ENCODE results near the gene KBTBD3. TPM values are rescaled to one million over a fixed set of nuclear protein-coding genes. Genes with fewer than 3 reads are reported as not detected.

KBTBD3 gene
- total RNA-seq, 1 donor from 2014 or later = 6.9 TPM

DNA sequence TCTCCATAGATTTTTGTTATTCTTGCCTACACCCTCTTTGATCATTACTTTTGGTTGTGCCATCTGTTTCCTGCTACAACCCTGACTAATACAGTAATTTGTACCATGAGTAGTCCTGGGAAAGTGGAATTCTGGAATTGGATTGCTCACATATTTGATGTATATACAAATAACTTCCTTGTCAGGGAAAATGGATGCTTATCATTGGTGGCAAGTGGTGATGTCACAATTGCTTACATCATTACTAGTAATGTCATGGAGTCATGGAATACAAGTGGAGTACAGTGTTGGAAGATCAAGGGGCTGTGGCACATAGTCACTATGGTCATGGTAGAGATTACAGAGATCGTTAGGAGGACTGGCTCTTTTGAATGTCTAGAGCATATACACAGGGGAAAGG, 24.7 kb upstream of the KBTBD3 start:
- Mint-ChIP-seq H3K27ac (no peak overlapping the region), H3K4me1 (no peaks in the 10 kb centered on the region), H3K9me3 (no peaks in the 10 kb centered on the region), H3K4me3 (no peak overlapping the region), H3K36me3 (peaks cover 13% of the 10 kb centered on the region), H3K27me3 (ENCODE audit: insufficient read depth, low read depth) (no peaks in the 10 kb centered on the region)
- TF ChIP-seq, protein P1, sequence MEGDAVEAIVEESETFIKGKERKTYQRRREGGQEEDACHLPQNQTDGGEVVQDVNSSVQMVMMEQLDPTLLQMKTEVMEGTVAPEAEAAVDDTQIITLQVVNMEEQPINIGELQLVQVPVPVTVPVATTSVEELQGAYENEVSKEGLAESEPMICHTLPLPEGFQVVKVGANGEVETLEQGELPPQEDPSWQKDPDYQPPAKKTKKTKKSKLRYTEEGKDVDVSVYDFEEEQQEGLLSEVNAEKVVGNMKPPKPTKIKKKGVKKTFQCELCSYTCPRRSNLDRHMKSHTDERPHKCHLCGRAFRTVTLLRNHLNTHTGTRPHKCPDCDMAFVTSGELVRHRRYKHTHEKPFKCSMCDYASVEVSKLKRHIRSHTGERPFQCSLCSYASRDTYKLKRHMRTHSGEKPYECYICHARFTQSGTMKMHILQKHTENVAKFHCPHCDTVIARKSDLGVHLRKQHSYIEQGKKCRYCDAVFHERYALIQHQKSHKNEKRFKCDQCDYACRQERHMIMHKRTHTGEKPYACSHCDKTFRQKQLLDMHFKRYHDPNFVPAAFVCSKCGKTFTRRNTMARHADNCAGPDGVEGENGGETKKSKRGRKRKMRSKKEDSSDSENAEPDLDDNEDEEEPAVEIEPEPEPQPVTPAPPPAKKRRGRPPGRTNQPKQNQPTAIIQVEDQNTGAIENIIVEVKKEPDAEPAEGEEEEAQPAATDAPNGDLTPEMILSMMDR (IDR thresholded peaks at IDR 0.05) = no peak
- no peak for TF ChIP-seq EZH2phosphoT487 (IDR thresholded peaks at IDR 0.05)
- no peak for TF ChIP-seq EZH2 (IDR thresholded peaks at IDR 0.05)
- DNase-seq (ENCODE audit: low spot score) = no peak
- Histone ChIP-seq H2AFZ (replicated peaks) (no peak overlapping the region), H3K27ac (no peak overlapping the region), H3K9me3 (ENCODE audit: low read depth) (no peaks in the 10 kb centered on the region), H3K9ac (no peak overlapping the region), H3K36me3 (peaks cover 5% of the 10 kb centered on the region), H3K4me2 (no peak overlapping the region), H3K27me3 (no peaks in the 10 kb centered on the region), H4K20me1 (ENCODE audit: low read depth) (peaks cover 6% of the 10 kb centered on the region), H3F3A (ENCODE audit: low read depth) (no peaks in the 10 kb centered on the region), H3K4me3 (no peak overlapping the region), H3K79me2 (ENCODE audit: low read depth) (no peaks in the 10 kb centered on the region), H3K4me1 (no peaks in the 10 kb centered on the region)

DNA sequence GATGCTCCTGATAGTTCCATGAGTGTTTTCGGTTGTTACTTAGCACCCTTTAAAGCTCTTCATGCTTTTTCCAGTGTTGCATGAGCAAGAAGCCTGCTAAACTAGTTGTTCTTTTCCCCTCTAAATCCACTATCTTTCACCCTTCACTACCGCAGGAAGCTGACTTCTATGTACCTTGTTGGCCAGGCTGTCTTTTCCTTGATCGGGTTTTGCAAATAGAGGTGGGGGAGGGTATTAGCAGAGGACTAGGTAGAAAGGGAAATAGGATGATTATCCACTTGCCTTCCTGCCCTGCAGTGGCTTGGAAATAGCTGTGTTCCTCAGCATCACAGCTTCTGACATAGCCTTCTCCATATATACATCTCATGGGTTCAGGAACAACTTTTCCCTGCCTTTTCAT, 24.2 kb upstream of the KBTBD3 start:
- Mint-ChIP-seq H3K27me3 (ENCODE audit: insufficient read depth, low read depth) (no peaks in the 10 kb centered on the region), H3K4me3 (no peak overlapping the region), H3K4me1 (no peaks in the 10 kb centered on the region), H3K9me3 (no peaks in the 10 kb centered on the region), H3K27ac (no peak overlapping the region), H3K36me3 (peaks cover 18% of the 10 kb centered on the region)
- no peaks in the 10 kb centered on the region for H3K27me3 ChIP-seq
- H3K27ac ChIP-seq = no peak overlapping the region
- no peaks in the 10 kb centered on the region for H3F3A ChIP-seq (ENCODE audit: low read depth)
- H3K9ac ChIP-seq = no peak overlapping the region
- H3K36me3 ChIP-seq = peaks cover 9% of the 10 kb centered on the region
- no peaks in the 10 kb centered on the region for H3K79me2 ChIP-seq (ENCODE audit: low read depth)
- no peaks in the 10 kb centered on the region for H3K4me1 ChIP-seq
- no peak overlapping the region for H2AFZ ChIP-seq (replicated peaks)
- DNase-seq (ENCODE audit: low spot score) = no peak
- TF ChIP-seq, protein P1 (IDR thresholded peaks at IDR 0.05) = no peak
- no peak for TF ChIP-seq EZH2 (IDR thresholded peaks at IDR 0.05)
- no peak for TF ChIP-seq EZH2phosphoT487 (IDR thresholded peaks at IDR 0.05)
- H4K20me1 ChIP-seq (ENCODE audit: low read depth) = peaks cover 6% of the 10 kb centered on the region
- H3K4me3 ChIP-seq = no peak overlapping the region
- no peaks in the 10 kb centered on the region for H3K9me3 ChIP-seq (ENCODE audit: low read depth)
- no peak overlapping the region for H3K4me2 ChIP-seq

- H3K9ac ChIP-seq = no peak overlapping the region
- no peak for DNase-seq (ENCODE audit: low spot score)
- TF ChIP-seq, protein P1 (IDR thresholded peaks at IDR 0.05) = no peak
- TF ChIP-seq EZH2 (IDR thresholded peaks at IDR 0.05) = no peak
- TF ChIP-seq EZH2phosphoT487 (IDR thresholded peaks at IDR 0.05) = no peak
- no peak overlapping the region for H3K4me2 ChIP-seq
- H4K20me1 ChIP-seq (ENCODE audit: low read depth) = peaks cover 6% of the 10 kb centered on the region
- H3K4me3 ChIP-seq = no peak overlapping the region
- H3K9me3 ChIP-seq (ENCODE audit: low read depth) = no peaks in the 10 kb centered on the region
- H3K36me3 ChIP-seq = peaks cover 11% of the 10 kb centered on the region
- no peak overlapping the region for H3K27ac Mint-ChIP-seq
- H2AFZ ChIP-seq (replicated peaks) = no peak overlapping the region
- H3K4me1 Mint-ChIP-seq = no peaks in the 10 kb centered on the region
- no peak overlapping the region for H3K4me3 Mint-ChIP-seq
- H3K36me3 Mint-ChIP-seq = peaks cover 29% of the 10 kb centered on the region
- no peaks in the 10 kb centered on the region for H3K27me3 Mint-ChIP-seq (ENCODE audit: insufficient read depth, low read depth)
- H3K79me2 ChIP-seq (ENCODE audit: low read depth) = peaks cover 2% of the 10 kb centered on the region
- H3F3A ChIP-seq (ENCODE audit: low read depth) = no peaks in the 10 kb centered on the region
- H3K4me1 ChIP-seq = no peaks in the 10 kb centered on the region
- no peaks in the 10 kb centered on the region for H3K27me3 ChIP-seq
- no peak overlapping the region for H3K27ac ChIP-seq
- H3K9me3 Mint-ChIP-seq = no peaks in the 10 kb centered on the region
Observed at GRCh38 chr11:106098893-106099553, 21.9 kb upstream of the KBTBD3 start.

Measured in neural progenitor cell (in vitro differentiated cells).